Vagina (tissue), 2 donors: Measurements from ENCODE around the gene PPP1R9B.

Experiments
- CTCF ChIP-seq, 3 experiments: fragments of 450-650 bp in 2 of 3; fragments of 200-600 bp in 1 of 3; sonication (generic) in 1 of 3; IDR thresholded peaks; one replicate each; pipeline ENCODE4 v1.5.1; 2017 to 2019; ENCODE audit warnings: antibody characterized with exemption in 3 of 3, mild to moderate bottlenecking in 2 of 3, moderate library complexity in 2 of 3
- POLR2A ChIP-seq, 2 donors: fragments of 450-650 bp; IDR thresholded peaks; one replicate each; pipeline ENCODE4 v1.6.1; 2017; ENCODE audit warnings: antibody characterized with exemption in 2 of 2, mild to moderate bottlenecking in 2 of 2, moderate library complexity in 2 of 2
- POLR2AphosphoS5 ChIP-seq, 2 donors: sonication (generic); formaldehyde crosslinking; IDR thresholded peaks; one replicate each; pipeline ENCODE4 v1.9.0; 2017; ENCODE audit warnings: antibody characterized with exemption in 2 of 2, mild to moderate bottlenecking in 2 of 2, low read depth in 1 of 2; ENCODE audit not compliant: insufficient read depth in 1 of 2

GRCh38 chr17:50153650-50154575 is 3.4 kb upstream of the PPP1R9B start:
- no peak for TF ChIP-seq CTCF (IDR thresholded peaks at IDR 0.05)
- TF ChIP-seq POLR2A (IDR thresholded peaks at IDR 0.05), result no peak
- TF ChIP-seq POLR2AphosphoS5 (IDR thresholded peaks at IDR 0.05; ENCODE audit: insufficient read depth in 1 of 2, low read depth in 1 of 2), result no peak
